ENCODE measurements around the gene MSI2.

Gene MSI2

GRCh38 chr17:57440522-57441269, 184.4 kb downstream of the MSI2 start:
- DNase-seq (ENCODE audit: low read depth in 2 of 2), result peak; percentile 39 to 66

GRCh38 chr17:57441270-57441600, 184.9 kb downstream of the MSI2 start:
- DNase-seq (ENCODE audit: low read depth in 2 of 2), result no peak

- no peak for DNase-seq (ENCODE audit: low read depth in 2 of 2)
Observed at GRCh38 chr17:57442401-57442823, 186.1 kb downstream of the MSI2 start.

- peak; percentile 24 to 41 for DNase-seq (ENCODE audit: low read depth in 2 of 2)
Observed at GRCh38 chr17:57442914-57443571, 186.7 kb downstream of the MSI2 start.

GRCh38 chr17:57443781-57444180, 187.5 kb downstream of the MSI2 start:
- DNase-seq (ENCODE audit: low read depth in 2 of 2), result no peak

GRCh38 chr17:57444682-57445450, 188.5 kb downstream of the MSI2 start:
- DNase-seq (ENCODE audit: low read depth in 2 of 2), result no peak

- DNase-seq (ENCODE audit: low read depth in 2 of 2), result no peak
Observed at GRCh38 chr17:57445772-57446472, 189.6 kb downstream of the MSI2 start.

- DNase-seq (ENCODE audit: low read depth in 2 of 2), result no peak
Observed at GRCh38 chr17:57447357-57447989, 191.2 kb downstream of the MSI2 start.

GRCh38 chr17:57447990-57448758, 191.9 kb downstream of the MSI2 start:
- no peak for DNase-seq (ENCODE audit: low read depth in 2 of 2)

- DNase-seq (ENCODE audit: low read depth in 2 of 2), result no peak
Observed at GRCh38 chr17:57448759-57449283, 192.5 kb downstream of the MSI2 start.

- DNase-seq (ENCODE audit: low read depth in 2 of 2), result no peak
Observed at GRCh38 chr17:57451191-57451590, 194.9 kb downstream of the MSI2 start.

GRCh38 chr17:57451643-57452042, 195.3 kb downstream of the MSI2 start:
- no peak for DNase-seq (ENCODE audit: low read depth in 2 of 2)

- DNase-seq (ENCODE audit: low read depth in 2 of 2), result no peak
Observed at GRCh38 chr17:57453841-57454425, 197.6 kb downstream of the MSI2 start.

GRCh38 chr17:57454729-57455062, 198.4 kb downstream of the MSI2 start:
- no peak for DNase-seq (ENCODE audit: low read depth in 2 of 2)

GRCh38 chr17:57455063-57455914, 199.0 kb downstream of the MSI2 start:
- DNase-seq (ENCODE audit: low read depth in 2 of 2), result peak in 1 of 2 donors; percentile 11

GRCh38 chr17:57456622-57457021, 200.3 kb downstream of the MSI2 start:
- no peak for DNase-seq (ENCODE audit: low read depth in 2 of 2)

- DNase-seq (ENCODE audit: low read depth in 2 of 2), result no peak
Observed at GRCh38 chr17:57457188-57457587, 200.9 kb downstream of the MSI2 start.

- DNase-seq (ENCODE audit: low read depth in 2 of 2), result no peak
Observed at GRCh38 chr17:57458718-57459285, 202.5 kb downstream of the MSI2 start.

GRCh38 chr17:57459286-57459915, 203.1 kb downstream of the MSI2 start:
- no peak for DNase-seq (ENCODE audit: low read depth in 2 of 2)
